ENCODE data around the gene JAKMIP1.

GRCh38 chr4:6012200-6012599, 188.1 kb downstream of the JAKMIP1 start:
- TF ChIP-seq, protein P1, sequence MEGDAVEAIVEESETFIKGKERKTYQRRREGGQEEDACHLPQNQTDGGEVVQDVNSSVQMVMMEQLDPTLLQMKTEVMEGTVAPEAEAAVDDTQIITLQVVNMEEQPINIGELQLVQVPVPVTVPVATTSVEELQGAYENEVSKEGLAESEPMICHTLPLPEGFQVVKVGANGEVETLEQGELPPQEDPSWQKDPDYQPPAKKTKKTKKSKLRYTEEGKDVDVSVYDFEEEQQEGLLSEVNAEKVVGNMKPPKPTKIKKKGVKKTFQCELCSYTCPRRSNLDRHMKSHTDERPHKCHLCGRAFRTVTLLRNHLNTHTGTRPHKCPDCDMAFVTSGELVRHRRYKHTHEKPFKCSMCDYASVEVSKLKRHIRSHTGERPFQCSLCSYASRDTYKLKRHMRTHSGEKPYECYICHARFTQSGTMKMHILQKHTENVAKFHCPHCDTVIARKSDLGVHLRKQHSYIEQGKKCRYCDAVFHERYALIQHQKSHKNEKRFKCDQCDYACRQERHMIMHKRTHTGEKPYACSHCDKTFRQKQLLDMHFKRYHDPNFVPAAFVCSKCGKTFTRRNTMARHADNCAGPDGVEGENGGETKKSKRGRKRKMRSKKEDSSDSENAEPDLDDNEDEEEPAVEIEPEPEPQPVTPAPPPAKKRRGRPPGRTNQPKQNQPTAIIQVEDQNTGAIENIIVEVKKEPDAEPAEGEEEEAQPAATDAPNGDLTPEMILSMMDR (IDR thresholded peaks at IDR 0.05) = no peak
- TF ChIP-seq POLR2A (IDR thresholded peaks at IDR 0.05) = no peak

All from lower leg skin (tissue), 3 donors.